ENCODE measurements around the gene ZAR1. TPM values are rescaled to one million over a fixed set of nuclear protein-coding genes. Genes with fewer than 3 reads are reported as not detected.

Gene ZAR1
- total RNA-seq, 4 donors from 2014 or later, result not detected

DNA sequence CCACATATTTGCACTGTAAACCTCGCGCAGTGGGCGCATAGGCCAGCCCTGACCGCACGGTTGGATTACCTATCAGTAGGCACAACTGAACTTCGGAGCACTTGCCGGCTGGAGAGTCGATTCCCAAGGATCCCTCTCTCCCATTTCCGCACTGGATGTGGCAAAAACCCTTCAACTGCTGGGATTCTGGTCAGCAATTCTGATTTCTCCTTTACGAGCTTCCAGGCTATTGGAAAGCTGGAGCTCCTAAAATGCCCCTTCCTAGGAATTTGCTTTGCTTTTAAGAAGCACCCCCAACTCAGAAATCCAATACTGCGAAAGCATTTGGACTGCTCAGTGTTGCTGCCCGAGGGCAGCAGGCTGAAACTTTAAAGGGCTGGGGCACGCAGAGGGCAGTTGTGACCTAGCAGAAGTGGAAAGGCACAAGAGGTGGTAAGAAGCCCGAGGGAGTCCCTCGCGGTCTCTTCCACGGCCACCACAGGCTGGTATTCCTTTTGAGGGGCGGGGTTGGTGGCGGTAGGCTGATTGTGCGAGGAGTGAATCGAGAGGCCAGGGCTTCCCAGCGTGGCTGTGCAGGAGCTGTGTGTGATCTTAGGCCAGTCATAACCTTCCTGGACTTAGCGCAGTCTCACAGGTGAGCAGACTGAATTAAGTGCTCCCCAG lies 1.6 kb downstream of the ZAR1 start:
- TF ChIP-seq, protein P1, sequence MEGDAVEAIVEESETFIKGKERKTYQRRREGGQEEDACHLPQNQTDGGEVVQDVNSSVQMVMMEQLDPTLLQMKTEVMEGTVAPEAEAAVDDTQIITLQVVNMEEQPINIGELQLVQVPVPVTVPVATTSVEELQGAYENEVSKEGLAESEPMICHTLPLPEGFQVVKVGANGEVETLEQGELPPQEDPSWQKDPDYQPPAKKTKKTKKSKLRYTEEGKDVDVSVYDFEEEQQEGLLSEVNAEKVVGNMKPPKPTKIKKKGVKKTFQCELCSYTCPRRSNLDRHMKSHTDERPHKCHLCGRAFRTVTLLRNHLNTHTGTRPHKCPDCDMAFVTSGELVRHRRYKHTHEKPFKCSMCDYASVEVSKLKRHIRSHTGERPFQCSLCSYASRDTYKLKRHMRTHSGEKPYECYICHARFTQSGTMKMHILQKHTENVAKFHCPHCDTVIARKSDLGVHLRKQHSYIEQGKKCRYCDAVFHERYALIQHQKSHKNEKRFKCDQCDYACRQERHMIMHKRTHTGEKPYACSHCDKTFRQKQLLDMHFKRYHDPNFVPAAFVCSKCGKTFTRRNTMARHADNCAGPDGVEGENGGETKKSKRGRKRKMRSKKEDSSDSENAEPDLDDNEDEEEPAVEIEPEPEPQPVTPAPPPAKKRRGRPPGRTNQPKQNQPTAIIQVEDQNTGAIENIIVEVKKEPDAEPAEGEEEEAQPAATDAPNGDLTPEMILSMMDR (IDR thresholded peaks at IDR 0.05; ENCODE audit: low read depth), result no peak

DNA sequence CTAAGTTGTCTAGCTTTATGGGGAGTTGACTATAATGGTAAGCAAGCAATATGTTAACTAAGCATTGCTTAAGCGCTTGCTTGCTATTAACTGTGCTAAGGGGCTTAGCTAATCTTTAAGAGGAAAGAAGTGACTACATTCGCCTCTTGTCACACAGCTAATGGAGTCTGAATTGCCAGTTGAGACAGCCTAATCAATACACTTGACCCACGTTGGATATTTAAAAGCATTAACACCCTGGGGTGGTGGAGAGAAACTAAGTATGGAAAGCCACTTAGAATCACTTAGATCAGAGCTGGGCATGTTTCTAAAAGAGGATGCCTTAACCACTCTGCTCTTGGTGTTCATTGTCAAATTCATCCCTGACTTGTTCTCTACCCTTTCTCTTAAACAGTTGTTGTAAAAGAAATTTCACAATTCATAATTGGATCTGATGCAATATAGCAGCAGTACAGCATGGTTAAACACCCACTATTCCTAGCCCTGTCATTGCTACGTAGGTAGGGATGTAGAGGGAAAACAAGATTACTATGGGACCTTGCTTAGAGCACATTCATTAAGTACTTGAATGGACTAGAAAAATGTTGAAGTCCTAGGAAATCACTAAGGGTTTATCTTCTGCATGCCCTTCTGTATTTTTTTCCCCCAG lies 3.5 kb downstream of the ZAR1 start:
- TF ChIP-seq, protein P1 (IDR thresholded peaks at IDR 0.05; ENCODE audit: low read depth), result no peak

DNA sequence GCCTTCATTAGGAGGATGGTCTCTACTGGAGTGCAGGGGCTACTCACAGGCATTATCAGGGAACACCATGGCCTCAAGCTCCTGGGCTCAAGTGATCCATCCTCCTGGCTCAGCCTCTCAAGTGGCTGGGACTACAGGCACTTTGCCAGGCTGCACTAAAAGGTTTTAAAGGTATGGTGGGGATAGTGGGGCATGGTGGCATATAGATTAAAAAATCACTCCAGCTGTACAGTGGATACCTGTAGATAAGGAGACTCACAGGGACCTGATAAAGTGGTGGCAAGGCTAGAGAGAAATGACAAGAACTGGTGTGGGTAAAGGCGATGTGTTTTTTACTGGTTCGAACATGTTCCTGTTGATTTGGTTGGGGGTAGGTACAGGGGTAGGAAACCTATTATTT lies 5.9 kb downstream of the ZAR1 start:
- TF ChIP-seq, protein P1 (IDR thresholded peaks at IDR 0.05; ENCODE audit: low read depth), result no peak

DNA sequence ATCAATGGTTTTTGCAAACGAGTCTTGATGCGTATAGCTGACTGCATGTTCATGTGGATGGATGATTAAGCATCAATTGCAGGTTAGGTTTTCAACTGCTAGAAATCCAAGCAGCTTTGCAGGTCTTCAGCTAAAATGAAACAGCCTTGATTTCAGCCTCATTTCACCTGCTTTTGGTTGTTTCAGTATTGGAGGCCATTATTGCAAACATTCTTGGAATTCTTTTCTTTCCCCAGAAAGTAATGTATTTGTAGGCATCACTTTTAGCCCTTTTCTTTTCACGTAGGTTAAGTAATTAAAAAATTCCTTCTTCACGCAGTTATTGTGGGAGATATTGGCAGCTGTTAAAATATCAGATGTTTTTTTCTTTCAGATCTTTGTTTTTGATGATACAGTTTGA lies 8.8 kb downstream of the ZAR1 start:
- TF ChIP-seq, protein P1 (IDR thresholded peaks at IDR 0.05; ENCODE audit: low read depth), result no peak

DNA sequence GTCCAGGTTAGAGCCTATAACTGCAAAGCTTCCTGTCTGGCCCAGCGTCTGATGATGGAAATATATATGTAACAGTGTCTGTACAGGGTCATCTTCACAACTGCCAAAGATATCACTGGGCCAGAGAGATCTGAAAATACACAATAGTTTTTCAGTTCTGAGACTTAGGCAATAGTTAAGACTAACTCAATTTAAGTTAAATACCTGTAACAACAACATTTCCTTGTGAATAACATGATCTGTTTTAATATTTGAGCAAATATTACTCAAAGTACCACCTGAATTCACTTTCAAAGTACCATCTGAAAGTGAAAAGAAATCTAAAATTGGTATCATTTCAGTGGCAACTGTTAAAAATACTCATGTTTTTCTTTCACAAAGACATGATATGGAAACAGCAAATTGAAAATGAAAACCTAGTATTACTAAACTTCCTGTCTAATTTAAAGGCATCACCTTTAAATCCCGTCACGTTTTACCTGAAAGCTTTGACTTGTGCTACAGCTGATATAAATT lies 9.6 kb downstream of the ZAR1 start:
- TF ChIP-seq, protein P1 (IDR thresholded peaks at IDR 0.05; ENCODE audit: low read depth), result no peak

DNA sequence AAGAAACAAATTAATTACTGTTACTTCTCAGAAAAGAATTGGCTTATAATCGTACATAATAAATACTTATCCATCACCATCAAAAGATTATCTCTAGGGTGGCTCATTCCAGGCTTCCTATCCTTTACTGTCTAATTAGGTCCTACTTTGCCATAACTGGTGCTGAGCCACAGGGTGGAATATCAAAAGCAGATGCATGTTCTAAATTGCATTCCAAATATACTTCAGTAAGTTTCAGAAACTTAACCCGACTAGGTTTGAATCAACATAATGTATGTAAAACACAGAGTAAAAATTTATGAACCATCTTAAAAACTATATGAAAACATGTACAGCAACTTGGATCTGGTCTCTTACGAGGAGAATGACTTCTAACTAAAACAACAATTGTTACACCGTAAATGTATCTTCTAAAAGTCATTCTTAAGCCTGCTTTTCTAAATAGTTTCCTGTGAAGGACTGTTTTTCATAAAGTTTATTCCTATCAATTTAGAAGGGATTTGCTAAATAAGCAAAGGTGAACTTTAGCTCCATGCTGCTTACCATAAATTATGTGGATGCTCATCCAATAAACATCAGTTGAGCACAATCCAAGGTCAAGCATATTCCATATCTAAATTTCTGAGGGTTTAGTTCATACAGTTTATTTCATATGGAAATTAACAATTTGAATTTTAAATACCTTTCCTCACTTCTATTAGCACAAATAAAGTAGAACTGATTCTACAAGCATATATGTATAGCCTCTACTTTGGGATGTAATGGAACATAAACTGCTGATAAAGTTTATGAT lies 13.4 kb downstream of the ZAR1 start:
- TF ChIP-seq, protein P1 (IDR thresholded peaks at IDR 0.05; ENCODE audit: low read depth), result no peak

DNA sequence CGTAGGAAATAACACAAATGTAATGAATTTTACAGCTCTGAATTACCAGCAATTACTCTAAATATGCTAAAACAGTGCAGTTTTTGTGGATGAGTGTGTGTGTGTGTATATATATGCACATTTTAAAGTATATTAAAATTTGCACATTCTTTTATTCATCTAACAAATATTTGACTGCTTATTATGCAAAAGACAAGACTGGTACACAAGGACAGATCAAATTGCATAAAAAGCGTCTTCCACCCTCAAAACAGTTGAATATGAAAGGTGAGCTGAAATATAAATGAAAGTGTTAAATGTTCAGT lies 13.9 kb downstream of the ZAR1 start:
- TF ChIP-seq, protein P1 (IDR thresholded peaks at IDR 0.05; ENCODE audit: low read depth), result no peak
